Renal pelvis (tissue), 4 donors: ENCODE data around the gene ATP1A3. TPM values are rescaled to one million over a fixed set of nuclear protein-coding genes. Genes with fewer than 3 reads are reported as not detected.
A peak's percentile ranks its signal among the peaks of the same experiment; 100 is the strongest.

Experiments used
- DNase-seq: peaks from one replicate; pipeline ENCODE4 v3.0.0-alpha.2; 2013
- polyA plus RNA-seq, 3 donors: library from polyadenylated mRNA; unstranded; fragments of 120-200 nt; gene quantifications; one replicate each; pipeline ENCODE4 v1.2.1, GENCODE V29; 2013; ENCODE audit not compliant: insufficient read length in 3 of 3

Gene ATP1A3
- polyA plus RNA-seq, 3 donors, result 0.10 to 1.4 (median 0.65) TPM

GRCh38 chr19:41987141-41987860 is 6.7 kb downstream of the ATP1A3 start:
- no peak for DNase-seq

DNA sequence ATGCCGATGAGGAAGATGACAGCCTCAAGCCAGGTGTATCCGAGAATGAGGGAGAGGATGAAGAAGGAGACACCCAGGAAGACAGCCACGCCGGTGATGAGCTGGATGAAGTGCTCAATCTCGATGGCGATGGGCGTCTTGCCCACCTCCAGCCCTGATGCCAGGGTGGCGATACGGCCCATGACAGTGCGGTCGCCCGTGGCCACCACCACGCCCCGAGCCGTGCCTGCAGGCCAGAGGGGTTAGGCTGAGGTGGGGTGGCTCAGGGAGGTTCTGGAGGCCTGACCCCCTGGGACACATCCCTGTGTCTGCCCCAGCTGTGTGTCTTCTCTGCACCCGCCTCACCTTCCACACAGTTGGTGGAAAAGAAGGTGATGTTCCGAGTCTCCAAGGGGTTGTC is 9.1 kb downstream of the ATP1A3 start:
- DNase-seq, result no peak

DNA sequence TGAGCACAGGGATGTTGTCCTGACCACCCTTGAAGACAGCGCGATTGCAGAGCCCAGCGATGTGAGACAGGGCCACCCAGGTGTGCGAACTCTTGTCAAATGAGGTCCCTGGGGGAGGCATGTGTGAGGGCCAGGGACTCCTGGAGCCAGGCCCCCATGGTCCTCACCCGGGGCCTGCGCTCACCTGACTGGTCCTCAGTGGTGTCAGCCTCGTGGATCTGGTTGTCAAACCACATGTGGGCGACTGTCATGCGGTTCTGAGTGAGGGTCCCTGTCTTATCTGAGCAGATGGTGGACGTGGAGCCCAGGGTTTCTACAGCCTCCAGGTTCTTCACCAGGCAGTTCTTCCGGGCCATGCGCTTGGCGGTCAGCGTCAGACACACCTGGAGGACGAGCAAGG is 12.3 kb downstream of the ATP1A3 start:
- DNase-seq, result no peak

GRCh38 chr19:41978470-41978869 is 15.6 kb downstream of the ATP1A3 start:
- DNase-seq, result no peak

DNA sequence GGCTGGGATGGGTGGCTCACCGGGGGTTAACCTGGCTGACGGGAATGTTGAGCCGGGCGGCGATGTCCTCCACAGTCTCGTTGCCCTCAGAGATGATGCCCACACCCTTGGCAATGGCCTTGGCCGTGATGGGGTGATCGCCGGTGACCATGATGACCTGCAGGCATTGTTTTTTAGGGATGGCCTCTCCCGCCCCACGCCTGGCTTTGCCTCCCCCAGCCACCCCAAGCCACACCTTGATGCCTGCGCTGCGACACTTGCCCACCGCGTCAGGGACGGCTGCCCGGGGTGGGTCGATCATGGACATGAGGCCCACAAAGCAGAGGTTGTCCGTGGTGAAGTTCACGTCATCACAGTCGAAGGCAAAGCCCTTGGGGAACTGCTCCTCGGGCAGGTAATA is 16.1 kb downstream of the ATP1A3 start:
- DNase-seq, result no peak

DNA sequence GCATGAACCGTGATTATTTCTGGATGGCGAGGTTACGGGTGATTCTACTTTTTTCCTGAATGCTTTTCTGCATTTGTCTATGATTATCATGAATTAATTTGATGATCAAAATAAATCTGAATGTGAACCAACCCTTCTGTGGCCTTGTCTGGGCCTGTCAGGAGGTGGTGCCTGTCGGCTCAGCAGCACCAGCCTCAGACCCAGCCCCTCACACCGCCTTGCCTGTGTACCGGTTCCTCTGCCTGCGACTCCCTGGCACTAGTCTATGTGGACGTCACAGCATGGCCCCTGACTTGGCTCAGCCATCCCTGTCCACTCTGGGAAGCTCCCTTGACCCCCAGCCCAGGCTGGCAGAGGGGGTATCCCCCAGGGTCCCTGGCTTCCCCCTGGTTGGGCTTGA is 19.4 kb downstream of the ATP1A3 start:
- no peak for DNase-seq

DNA sequence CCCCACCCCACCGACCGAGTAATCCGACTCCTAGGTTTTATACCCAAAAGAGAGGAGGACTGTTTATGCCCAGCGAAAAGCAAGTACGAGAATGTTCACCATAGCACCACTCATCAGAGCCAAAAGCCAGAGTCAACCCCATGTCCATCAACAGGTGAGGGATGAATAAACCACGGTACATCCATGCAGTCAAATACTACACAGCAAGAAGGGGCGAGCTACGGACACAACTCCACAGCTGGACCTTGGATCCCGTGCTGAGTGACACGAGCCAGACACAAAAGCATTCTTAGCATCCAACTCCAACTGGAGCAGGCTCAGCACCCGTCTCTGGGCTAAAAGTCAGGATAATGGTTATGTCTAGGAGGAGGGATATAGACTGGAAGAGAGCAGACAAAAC is 22.7 kb downstream of the ATP1A3 start:
- no peak for DNase-seq

GRCh38 chr19:41969772-41970458 is 24.1 kb downstream of the ATP1A3 start:
- no peak for DNase-seq

DNA sequence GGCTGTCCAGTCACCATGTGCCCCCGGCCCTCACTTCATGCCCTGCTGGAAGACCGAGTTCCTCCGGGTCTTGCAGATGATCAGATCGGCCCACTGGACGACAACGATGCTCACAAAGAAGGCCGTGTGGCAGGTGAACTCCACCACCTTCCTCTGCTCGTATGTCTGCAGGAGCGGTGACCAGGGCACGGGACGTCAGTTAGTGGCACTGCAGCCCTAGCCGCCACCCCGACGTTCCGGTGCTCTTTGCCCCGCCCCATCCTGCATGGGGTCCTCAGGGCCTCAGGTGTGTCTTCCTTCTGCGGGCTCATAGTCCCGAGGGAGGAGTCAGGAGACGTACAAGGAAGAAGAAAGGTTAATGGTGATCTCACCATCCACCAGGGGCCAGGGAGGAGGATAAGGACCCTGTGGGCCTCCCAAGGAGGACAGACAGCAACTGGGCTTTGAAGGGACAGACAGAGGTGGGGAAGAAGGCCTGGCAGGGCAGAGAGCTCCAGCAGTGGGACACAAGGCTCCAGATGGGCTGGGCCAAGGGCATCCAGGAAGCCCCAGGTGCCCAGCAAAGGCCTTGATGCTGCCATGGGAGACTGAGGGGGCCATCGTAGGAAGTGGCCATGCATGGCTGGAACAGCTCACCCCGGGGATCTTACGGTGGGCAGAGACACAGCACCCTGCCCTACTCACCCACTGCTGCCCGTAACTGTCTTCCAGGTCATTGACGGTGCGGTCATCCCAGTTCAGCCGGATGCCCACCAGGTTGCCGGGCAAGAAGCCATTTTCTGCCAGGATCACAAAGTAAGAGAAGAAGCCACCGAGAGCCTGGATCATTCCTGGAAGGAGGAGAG is 25.1 kb downstream of the ATP1A3 start:
- no peak for DNase-seq

- no peak for DNase-seq
Observed at GRCh38 chr19:41967054-41967783, 26.8 kb downstream of the ATP1A3 start.

- DNase-seq, result no peak
Observed at GRCh38 chr19:41965106-41965505, 28.9 kb downstream of the ATP1A3 start.

- no peak for DNase-seq
Observed at GRCh38 chr19:41960973-41961372, 33.1 kb downstream of the ATP1A3 start.

DNA sequence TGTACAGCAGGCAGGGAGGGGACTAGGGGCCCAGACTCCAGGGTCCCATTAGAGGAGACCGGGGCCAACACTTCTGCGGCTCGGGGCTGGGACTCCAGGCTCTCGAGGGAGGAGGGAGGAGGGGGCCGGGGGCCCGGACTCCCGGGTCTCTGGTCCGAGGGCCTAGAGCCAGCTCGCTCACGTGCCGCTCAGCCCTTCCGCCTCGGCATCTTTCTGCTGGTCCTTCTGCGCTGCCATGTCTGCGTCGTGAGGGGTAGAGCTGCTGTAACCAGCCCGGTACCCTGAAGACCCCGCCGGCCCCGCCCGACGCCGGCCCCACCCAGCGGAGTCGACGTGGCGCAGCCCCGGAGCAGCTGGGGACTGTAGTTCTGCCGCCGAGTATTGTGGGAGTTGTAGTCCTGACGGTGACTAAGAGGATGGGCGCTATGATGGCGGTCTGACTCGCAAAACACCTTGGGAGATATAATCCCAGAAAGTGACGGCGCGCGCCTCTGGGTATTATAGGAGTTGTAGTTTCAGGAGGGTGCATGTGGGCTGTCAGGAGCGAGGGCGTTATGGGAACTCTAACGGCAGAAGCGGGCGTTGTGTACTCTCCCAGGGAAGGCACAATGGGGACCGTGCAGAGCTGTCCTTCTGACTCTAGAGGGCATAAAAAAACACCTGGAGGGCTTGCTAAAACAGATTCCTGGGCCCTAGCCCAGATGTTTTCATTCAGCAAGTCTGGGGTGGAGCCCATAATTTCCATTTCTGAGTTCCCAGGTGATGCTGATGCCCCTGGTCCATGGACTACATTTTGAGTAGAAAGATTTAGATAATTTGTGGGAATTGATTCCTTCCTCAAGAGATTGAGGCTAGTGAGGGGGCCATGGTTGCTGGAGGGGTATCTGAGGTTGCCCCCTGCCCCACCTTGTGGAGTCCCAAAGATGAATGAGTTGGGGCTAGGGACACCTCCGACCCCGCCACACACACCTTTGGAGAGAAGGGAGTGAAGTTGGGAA is 34.7 kb downstream of the ATP1A3 start, which contains the start of gene RABAC1:
Gene RABAC1, minus strand, starts transcription at position 266 of the 998 bp plus-strand sequence. Its CDS starts 29 bp downstream, at position 237.
- DNase-seq, result peak; percentile 92

DNA sequence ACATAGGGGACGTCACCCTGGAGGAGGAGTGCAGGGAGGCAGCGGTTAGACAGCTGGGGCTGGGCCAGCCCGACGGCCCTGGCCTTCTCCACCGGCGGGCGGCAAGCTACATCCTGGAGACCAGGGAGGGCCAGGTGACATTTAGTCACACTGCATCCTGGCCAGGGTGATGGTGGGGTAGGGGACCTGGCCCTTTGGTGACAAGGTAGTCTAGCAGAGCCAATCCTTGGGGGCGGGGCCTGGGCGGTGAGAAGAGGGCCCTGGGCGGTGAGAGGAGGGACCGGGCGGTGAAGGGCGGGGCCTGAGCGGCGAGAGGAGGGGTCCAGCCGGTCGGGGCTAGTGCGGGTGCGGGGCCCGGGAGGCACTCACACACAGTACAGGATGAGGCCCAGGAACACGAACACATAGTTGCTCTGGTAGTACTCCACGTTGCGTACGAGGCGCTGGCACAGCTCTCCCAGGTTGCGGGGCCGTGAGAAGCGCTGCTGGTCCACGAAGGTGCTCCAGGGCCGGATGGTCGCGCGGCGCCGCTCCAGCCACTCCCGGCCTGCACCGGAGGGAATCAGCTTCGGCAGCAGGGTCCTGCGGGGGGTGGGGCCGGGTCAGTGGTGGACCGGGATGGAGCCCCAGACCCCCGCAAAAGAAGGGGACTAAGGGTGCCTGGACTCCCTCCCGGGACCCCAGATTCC is 35.5 kb downstream of the ATP1A3 start:
- peak; percentile 61 for DNase-seq

GRCh38 chr19:41957838-41958366 is 36.1 kb downstream of the ATP1A3 start:
- peak; percentile 88 for DNase-seq

DNA sequence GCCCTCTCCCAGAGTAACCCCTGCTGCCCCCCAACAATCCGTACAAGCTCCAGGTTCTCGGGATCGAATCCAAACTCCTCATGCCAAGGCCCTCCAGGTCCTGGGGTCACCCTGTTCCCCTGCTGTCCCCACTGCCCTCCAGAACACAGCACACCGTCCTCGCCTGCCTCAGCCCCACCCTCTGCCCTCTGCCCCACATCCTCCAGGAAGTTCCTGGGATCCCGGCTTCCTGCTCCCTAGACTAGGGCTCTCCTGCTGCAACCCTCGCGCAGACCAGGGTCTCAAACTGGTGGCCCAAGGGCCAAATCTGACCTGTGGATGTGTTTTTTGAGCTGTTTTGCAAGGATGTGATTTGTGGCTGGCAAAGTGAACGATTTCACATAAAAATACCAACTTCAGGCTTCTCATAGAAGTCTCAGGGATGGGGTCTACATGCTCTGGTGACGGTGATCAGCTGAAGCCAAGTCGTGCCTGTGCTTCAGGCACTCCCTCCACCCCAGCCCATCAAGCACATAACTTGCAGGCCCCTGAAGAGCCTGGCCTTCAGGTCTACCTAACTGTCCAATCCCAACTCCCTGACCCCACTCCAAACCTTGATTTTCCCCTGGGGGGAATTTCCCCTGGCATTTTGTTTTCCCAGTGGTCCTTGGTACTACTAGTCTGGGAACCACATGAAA is 36.7 kb downstream of the ATP1A3 start:
- no peak for DNase-seq

DNA sequence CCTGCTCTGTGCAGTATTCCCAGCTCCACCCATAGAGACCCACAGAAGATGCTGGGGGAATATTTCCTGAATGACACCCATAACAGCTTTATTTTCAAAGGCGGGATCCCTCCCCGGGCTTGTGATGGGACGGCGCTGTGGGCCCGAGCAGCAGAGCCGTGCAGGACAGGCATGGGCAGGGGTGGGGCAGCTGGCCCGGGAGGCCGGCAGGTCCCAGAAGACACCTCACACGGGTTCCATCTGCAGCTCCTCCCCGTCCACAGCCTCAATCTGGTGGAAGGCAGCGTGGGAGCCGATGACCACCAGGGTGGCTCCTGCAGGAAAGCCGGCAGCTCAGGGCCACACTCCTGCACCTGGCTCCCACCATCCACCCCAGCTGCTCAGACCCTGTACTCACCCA is 37.4 kb downstream of the ATP1A3 start:
- DNase-seq, result no peak

DNA sequence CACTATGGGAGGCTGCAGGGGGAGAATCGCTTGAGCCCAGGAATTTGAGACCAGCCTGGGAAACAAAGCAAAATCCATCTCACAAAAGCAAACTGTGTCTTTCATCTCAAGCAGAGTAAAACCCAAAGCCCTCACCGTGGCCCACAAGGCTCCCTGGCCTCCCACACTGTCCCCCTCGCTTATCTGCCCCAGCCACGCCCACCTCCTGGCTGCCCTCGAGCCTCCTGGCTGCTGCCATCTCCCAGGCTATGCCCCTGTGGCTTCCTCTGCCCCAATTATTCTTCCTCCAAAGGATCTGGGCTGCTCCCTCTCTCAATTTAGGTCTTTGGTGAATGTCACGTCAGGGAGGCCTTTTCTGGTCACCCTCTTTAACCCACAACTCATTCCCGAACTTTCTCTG is 38.5 kb downstream of the ATP1A3 start:
- no peak for DNase-seq

DNA sequence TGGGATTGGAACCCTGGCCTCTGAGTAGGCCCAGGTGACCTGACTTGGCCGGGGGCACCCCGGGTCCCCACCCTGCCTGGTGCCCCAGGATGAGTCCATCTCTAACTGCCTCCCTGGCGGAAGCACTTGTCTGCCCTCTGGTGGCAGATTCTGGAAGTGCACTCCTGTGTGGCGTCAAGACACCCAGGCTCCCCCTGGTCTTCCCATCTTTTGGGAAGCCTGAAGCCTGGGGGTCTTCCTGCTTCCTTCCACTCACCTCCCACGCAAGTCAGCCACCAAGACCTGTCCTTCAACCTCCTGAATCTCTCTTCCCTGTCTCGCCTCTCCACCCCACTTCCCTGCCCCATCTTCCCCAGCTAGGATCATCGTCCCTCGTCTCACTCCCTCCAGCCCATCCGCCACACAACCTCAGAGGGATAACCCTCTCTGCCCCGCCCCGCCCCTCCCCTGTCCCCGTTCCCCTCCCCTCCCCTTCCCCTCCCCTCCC is 42.3 kb downstream of the ATP1A3 start:
- peak; percentile 57 for DNase-seq
